ENCODE measurements around the gene CMIP. TPM values are rescaled to one million over a fixed set of nuclear protein-coding genes. Genes with fewer than 3 reads are reported as not detected.
A peak's percentile ranks its signal among the peaks of the same experiment; 100 is the strongest.

The CMIP gene
- total RNA-seq, 1 donor from 2014 or later = 19.1 TPM

DNA sequence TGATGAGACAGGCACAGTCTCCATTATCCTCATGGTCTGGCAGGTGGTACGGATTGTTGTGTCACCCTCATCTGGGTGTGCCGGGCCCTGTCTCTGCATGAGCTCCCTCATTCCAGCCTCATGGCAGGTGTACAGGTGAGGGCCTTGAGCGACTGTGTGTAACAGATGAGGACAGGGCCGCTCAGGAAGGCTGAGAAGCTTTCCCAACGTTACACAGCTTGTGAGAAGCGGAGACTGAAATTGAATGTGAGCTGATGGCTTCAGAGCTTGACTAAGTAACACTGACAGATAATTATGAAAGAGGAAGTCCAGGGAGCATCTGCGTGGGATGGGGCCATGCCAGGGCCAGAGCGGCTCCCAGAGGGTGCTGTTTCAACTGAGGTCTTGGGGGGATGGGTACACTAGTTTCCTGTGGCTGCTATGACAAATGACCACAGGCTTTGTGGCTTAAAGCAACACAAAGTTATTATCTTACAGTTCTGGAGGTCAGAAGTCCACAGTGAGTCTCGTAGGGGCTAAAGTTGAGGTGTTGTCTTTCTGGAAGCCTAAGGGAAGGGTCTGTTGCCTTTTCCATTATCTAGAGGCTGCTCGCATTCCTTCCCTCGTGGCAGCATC lies 36.7 kb downstream of the CMIP start:
- TF ChIP-seq, protein P1, sequence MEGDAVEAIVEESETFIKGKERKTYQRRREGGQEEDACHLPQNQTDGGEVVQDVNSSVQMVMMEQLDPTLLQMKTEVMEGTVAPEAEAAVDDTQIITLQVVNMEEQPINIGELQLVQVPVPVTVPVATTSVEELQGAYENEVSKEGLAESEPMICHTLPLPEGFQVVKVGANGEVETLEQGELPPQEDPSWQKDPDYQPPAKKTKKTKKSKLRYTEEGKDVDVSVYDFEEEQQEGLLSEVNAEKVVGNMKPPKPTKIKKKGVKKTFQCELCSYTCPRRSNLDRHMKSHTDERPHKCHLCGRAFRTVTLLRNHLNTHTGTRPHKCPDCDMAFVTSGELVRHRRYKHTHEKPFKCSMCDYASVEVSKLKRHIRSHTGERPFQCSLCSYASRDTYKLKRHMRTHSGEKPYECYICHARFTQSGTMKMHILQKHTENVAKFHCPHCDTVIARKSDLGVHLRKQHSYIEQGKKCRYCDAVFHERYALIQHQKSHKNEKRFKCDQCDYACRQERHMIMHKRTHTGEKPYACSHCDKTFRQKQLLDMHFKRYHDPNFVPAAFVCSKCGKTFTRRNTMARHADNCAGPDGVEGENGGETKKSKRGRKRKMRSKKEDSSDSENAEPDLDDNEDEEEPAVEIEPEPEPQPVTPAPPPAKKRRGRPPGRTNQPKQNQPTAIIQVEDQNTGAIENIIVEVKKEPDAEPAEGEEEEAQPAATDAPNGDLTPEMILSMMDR (conservative IDR thresholded peaks at IDR 0.05; ENCODE audit: low read depth, low read length) = peak; percentile 6
- no peak overlapping the region for H3K4me3 ChIP-seq (ENCODE audit: low read depth, low read length)
- DNase-seq (ENCODE audit: low read depth) = no peak

DNA sequence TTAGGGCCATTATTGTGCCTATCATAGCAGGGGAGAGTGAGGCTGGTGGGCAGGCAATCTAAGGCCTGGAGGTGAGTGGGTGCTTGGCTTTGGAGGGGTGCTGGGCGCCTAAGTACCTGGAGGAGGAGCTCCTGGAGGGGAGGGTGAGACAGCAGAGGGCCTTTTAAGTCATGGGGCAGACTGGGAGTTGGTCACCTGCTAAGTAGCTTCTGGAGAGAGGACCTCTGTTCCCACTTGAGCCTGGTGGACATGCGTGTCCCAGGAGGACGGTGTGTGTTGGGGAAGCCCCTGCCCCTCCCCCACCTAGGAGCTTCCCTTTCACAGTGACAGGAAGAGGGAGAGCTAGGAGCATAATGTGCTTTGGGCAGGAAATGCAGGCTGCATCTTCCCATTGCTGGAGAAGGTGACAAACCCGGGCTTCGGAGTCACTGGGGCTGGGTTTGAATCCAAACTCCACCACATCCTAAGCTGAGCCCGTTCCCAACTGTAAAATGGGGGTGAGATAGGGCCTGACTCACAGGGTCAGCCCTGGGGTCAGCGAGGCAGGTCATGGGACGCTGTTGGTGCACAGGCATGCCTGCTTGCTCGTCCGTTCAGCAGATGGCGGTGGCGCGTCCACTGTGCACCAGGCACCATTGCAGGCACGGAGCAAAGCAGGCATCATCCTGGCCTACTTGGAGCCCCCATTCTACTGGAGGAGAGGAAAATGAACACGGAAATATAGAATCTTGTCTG lies 37.9 kb downstream of the CMIP start:
- TF ChIP-seq, protein P1 (conservative IDR thresholded peaks at IDR 0.05; ENCODE audit: low read depth, low read length) = no peak
- no peak for DNase-seq (ENCODE audit: low read depth)
- H3K4me3 ChIP-seq (ENCODE audit: low read depth, low read length) = no peak overlapping the region

DNA sequence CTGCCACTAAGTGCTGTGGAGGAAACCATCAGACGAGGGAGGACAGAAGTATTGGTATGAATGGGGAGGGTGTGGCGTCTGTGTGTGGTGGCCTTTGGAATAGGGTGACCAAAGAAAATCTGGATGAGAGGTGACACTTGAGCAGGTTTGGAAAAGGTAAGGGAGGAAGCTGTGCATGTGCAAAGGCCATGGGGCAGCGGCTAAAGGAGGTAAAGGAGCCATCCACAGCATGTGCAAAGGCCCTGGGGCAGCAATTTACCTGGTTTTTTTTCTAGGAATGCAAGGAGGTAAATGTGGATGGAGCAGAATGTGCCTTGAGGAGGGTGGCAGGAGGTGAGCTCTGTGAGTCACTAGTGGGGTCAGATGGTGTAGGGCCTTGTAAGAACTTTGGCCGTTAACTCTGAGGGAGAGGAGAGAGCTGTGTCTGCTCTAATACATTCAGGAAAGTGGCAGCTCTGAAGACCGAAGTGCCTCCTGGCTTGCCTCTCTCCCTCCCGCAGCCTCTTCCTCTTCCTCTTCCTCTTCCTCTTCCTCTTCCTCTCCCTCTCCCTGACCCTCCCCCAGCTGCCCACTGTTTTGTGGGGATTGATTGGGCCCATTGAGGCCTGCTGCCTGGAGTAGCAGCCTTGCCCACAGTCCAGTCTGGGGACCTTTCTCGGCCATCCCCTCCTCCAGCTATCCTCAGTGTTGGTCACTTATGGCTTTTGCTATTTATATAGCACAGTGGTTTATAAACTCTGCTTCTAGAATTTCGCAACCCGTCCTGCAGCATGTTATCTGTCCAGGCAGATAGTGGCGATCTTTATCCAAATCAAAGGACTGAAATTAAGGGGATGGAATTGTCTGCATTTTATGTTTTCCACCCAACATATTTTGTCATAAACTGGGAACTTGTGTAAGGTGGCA lies 38.7 kb downstream of the CMIP start:
- no peak overlapping the region for H3K4me3 ChIP-seq (ENCODE audit: low read depth, low read length)
- TF ChIP-seq, protein P1 (conservative IDR thresholded peaks at IDR 0.05; ENCODE audit: low read depth, low read length) = no peak
- DNase-seq (ENCODE audit: low read depth) = no peak

DNA sequence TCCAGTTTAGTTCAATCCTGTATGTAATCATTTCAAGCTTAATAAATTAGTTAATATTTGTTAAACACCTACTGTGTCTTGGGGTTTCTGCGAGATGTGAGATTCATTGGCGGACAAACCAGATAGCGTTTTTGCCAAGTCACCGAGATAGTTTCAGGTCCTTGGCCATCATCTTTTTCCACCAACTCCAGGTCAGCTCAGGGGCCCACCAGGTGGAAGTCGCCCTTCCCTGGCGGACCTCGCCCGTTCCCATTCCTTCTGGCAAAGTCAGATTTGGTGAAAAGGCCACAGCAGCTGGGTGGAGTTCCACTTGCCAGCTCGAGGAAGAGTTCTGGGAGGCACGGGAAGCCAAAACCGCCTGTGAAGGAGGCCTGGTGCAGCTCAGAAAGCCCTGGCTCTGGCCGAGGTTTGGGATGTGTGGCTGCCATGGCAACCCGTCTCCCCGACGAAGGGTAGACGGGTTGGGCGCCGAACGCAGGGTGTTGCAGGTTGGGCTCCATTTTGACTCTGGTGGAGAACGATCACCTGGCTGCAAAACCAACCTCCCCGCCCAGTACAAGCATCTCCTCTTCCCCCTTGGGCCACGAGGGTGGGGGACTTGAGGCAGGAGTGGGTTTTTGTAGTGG lies 39.5 kb downstream of the CMIP start:
- H3K4me3 ChIP-seq (ENCODE audit: low read depth, low read length) = no peak overlapping the region
- DNase-seq (ENCODE audit: low read depth) = no peak
- TF ChIP-seq, protein P1 (conservative IDR thresholded peaks at IDR 0.05; ENCODE audit: low read depth, low read length) = no peak

DNA sequence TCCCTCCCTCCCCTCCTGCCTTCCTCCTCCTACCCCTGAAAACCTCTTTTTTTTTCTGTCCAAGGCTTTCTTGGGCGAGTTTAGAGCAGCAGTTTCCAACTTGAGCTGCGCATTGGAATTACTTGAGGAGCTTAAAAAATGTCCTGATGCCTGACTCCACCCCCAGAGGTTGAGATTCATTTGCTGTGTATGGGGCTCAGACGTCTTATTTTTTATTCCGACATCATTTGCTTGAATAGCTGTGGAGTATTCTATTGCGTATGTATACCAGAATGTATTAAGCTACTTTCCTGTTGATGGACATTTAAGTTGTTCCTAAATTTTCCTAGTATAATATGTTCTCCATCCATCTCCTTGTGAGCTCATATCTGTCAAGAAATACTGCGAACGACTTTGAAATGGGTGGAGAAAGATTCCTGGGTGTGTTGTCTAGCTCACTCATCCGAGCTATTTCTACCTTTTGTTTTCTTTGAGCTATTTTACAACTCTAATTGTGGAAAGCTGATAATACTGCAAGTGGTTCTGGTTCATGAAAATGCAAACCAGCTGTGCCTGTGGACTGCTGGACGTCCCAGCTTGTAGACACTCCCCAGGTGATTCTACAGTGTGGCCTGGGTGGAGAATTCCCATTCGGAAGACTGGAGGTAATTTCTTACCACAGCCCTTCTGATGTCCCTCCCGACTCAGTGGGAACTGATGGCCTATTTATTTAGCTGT lies 40.5 kb downstream of the CMIP start:
- DNase-seq (ENCODE audit: low read depth) = no peak
- no peak overlapping the region for H3K4me3 ChIP-seq (ENCODE audit: low read depth, low read length)
- TF ChIP-seq, protein P1 (conservative IDR thresholded peaks at IDR 0.05; ENCODE audit: low read depth, low read length) = no peak
